NT2/D1 (cell line): ENCODE results near the gene GPRIN1.
"Not testable (repeated sequence)": the region's sequence is repeated elsewhere in the genome, so short reads cannot be mapped to it uniquely, and the experiment has no call there.

Experiments
- DNase-seq: peaks from one replicate; pipeline ENCODE4 v3.0.0-alpha.2; 2011; ENCODE audit warnings: low read depth, low spot score
- H3K27me3 ChIP-seq: 2 replicates; pipeline ENCODE4 v1.6.0; 2011; ENCODE audit warnings: mild to moderate bottlenecking; ENCODE audit not compliant: insufficient read length, insufficient read depth
- H3K36me3 ChIP-seq: 2 replicates; pipeline ENCODE4 v1.6.1; 2011; ENCODE audit warnings: mild to moderate bottlenecking, low read length, mixed read lengths; ENCODE audit not compliant: insufficient read depth, insufficient read length
- H3K4me1 ChIP-seq: 2 replicates; pipeline ENCODE4 v1.5.1; 2011; ENCODE audit not compliant: insufficient read depth, insufficient read length
- H3K4me3 ChIP-seq: 2 replicates; pipeline ENCODE4 v1.5.1; 2011; ENCODE audit warnings: low read depth; ENCODE audit not compliant: insufficient read length
- H3K9ac ChIP-seq: 2 replicates; pipeline ENCODE4 v1.6.0; 2011; ENCODE audit warnings: low read depth; ENCODE audit not compliant: insufficient read length
- H3K9me3 ChIP-seq: 2 replicates; pipeline ENCODE4 v1.5.1; 2011; ENCODE audit warnings: mild to moderate bottlenecking, low read length; ENCODE audit not compliant: insufficient read depth
- SUZ12 ChIP-seq: IDR thresholded peaks from 2 replicates; pipeline ENCODE4 v1.6.1; 2011; ENCODE audit not compliant: insufficient read length, insufficient read depth; ENCODE audit errors: extremely low read depth
- YY1 ChIP-seq: IDR thresholded peaks from 2 replicates; pipeline ENCODE4 v1.6.1; 2011; ENCODE audit not compliant: insufficient read length, insufficient read depth
- ZNF274 ChIP-seq: IDR thresholded peaks from 2 replicates; pipeline ENCODE4 v1.6.1; 2011; ENCODE audit warnings: mild to moderate bottlenecking, low read depth, low read length

The GPRIN1 gene

DNA sequence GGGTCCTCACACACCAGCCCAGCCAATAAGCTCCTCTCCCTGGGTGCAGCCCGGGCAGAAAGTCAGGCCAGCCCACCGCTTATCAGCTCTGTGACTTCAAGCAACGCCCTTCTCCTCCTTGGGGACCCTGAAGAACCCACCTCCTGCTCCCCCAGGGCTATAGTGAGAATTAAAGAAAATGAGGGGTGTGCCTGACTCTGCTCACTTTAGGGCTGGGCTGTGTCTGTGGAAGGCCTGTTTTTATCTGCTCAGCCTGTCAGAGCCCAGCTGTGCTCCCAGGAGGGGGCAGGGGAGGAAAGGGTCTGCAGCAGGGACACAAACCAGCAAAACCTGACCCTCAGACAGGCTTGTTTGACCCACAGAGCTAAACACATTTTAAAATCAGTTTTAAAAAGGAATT lies 3.9 kb downstream of the GPRIN1 start:
- no peak for DNase-seq
- Histone ChIP-seq H3K4me3 (no peak overlapping the region), H3K27me3 (peaks cover 21% of the 10 kb centered on the region), H3K9ac (no peak overlapping the region), H3K9me3 (no peaks in the 10 kb centered on the region), H3K4me1 (peaks cover 14% of the 10 kb centered on the region), H3K36me3 (no peaks in the 10 kb centered on the region)
- TF ChIP-seq YY1 (no peak), ZNF274 (no peak), SUZ12 (no peak)

GRCh38 chr5:176603091-176603490 lies 6.9 kb downstream of the GPRIN1 start:
- no peak for DNase-seq
- TF ChIP-seq YY1 = no peak
- no peak for TF ChIP-seq ZNF274
- no peak for TF ChIP-seq SUZ12
- no peaks in the 10 kb centered on the region for H3K9me3 ChIP-seq
- H3K9ac ChIP-seq = no peak overlapping the region
- no peaks in the 10 kb centered on the region for H3K27me3 ChIP-seq
- no peak overlapping the region for H3K4me3 ChIP-seq
- peaks cover 6% of the 10 kb centered on the region for H3K4me1 ChIP-seq
- no peaks in the 10 kb centered on the region for H3K36me3 ChIP-seq

- Histone ChIP-seq H3K9me3 (no peaks in the 10 kb centered on the region), H3K4me3 (no peak overlapping the region), H3K36me3 (no peaks in the 10 kb centered on the region), H3K4me1 (peaks cover 9% of the 10 kb centered on the region), H3K27me3 (no peaks in the 10 kb centered on the region), H3K9ac (no peak overlapping the region)
- no peak for TF ChIP-seq YY1
- no peak for TF ChIP-seq ZNF274
- DNase-seq = no peak
Measured at GRCh38 chr5:176601901-176602482, 8.0 kb downstream of the GPRIN1 start.

DNA sequence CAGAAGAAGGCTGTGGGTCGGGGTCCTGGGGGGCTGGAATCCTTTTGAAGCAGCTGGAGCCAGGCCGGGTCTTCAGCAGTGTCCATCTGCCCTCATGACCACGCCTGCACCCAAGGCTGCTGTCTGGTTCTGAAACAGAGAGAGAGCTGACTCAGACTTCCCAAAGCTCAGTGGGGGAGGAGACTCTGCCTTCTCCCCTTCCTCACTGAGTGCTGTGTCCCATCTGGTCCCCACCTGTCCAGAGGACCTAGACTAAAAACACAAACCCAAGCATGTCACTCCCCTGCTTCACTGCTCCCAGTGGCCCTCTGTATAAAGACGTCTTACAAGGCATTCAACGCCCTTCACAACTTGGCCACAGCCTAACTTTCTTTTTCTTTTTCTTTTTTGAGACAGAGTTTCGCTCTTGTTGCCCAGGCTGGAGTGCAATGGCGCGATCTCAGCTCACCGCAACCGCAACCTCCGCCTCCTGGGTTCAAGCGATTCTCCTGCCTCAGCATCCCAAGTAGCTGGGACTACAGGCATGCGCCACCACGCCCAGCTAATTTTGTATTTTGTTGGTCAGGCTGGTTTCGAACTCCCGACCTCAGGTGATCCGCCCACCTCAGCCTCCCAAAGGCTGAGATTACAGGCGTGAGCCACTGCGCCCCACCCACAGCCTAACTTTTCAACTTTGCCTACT lies 10.1 kb downstream of the GPRIN1 start:
- not testable (repeated sequence) for H3K4me1 ChIP-seq, H3K4me3 ChIP-seq, H3K27me3 ChIP-seq, H3K36me3 ChIP-seq, H3K9me3 ChIP-seq, DNase-seq, H3K9ac ChIP-seq

DNA sequence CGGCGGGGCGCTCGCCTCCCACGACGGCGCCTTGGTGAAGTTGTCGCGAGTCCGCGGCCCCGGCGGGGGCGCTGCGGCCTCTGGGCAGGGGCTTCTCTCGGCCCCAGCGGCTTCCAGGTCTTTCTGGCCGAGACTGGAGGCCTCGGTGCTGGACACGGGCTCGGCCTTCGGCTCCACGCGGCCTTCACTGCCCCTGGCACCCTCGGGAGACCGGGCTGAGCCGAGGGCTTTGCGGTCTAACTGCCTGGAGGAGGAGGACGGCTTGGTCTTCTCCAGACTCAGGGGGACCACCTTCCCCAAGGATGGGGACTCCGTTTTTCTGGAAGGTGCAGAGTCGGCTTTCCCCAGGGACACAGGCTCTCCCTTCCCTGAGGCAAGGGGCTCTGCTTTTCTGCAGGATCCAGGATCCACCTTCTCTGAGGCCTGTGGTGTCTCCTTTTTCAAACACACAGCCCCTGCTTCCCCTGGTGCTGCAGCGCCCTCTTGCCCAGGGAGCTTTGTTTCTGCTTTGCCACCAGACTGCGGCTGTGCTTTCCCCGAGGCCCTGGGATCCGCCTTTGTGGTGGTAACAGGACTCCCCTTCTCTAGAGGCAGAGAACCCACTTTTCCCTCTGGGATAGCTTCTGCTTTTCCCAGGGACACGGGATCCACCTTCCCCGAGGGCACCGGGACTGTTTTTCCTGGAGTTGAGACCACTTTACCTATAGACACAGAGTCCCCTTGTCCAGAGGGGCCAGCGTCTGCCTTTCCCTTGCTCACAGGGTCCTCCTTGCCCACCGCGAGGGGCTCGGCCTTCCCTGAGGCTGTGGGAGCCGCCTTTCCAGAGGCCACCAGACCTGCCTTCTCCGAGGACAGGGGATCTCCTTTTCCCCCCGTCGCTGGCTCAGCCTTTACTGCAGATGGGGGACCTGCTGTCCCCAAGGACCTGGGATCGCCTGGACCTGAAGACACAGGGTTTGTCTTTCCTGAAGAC lies 12.3 kb downstream of the GPRIN1 start:
- Histone ChIP-seq H3K36me3 (no peaks in the 10 kb centered on the region), H3K9me3 (no peaks in the 10 kb centered on the region), H3K9ac (no peak overlapping the region), H3K4me3 (no peak overlapping the region), H3K4me1 (peaks cover 4% of the 10 kb centered on the region), H3K27me3 (no peaks in the 10 kb centered on the region)
- TF ChIP-seq SUZ12 (no peak), YY1 (no peak), ZNF274 (no peak)
- DNase-seq = no peak

- no peak overlapping the region for H3K4me3 ChIP-seq
Measured at GRCh38 chr5:176596689-176597416, 13.1 kb downstream of the GPRIN1 start.

More at GRCh38 chr5:176596689-176597416, 13.1 kb downstream of the GPRIN1 start:
- Histone ChIP-seq H3K36me3 (no peaks in the 10 kb centered on the region), H3K27me3 (no peaks in the 10 kb centered on the region), H3K9me3 (peaks cover 4% of the 10 kb centered on the region; the same call in 1 of the 2 replicates), H3K4me1 (peaks cover 4% of the 10 kb centered on the region), H3K9ac (no peak overlapping the region)
- no peak for DNase-seq
- TF ChIP-seq ZNF274 = no peak
- no peak for TF ChIP-seq YY1
- TF ChIP-seq SUZ12 = no peak
